Body of pancreas (tissue), 4 donors: ENCODE data around the gene COL28A1.

ENCODE experiments used
- CTCF ChIP-seq, 7 experiments: fragments of 450-650 bp in 4 of 7; fragments of 200-600 bp in 3 of 7; sonication (generic) in 3 of 7; IDR thresholded peaks; one replicate each; pipeline ENCODE4 v1.5.1; 2016 to 2019; ENCODE audit warnings: antibody characterized with exemption in 7 of 7
- POLR2A ChIP-seq, 3 donors: fragments of 450-650 bp; IDR thresholded peaks; one replicate each; pipeline ENCODE4 v1.6.1; 2016; ENCODE audit warnings: antibody characterized with exemption in 3 of 3, mild to moderate bottlenecking in 2 of 3

GRCh38 chr7:7452119-7452518 is 83.6 kb downstream of the COL28A1 start:
- TF ChIP-seq CTCF (IDR thresholded peaks at IDR 0.05) (no peak), POLR2A (IDR thresholded peaks at IDR 0.05) (no peak)
